Activated CD4-positive, alpha-beta T cell treated with anti-CD3 and anti-CD28 coated beads, Interleukin-2, amount 10 ng/mL, durations not matched to agents 24 days and 14 days (primary cell): ENCODE results near the gene PLCD1. TPM values are rescaled to one million over a fixed set of nuclear protein-coding genes. Genes with fewer than 3 reads are reported as not detected.
"Not testable (repeated sequence)": the region's sequence is repeated elsewhere in the genome, so short reads cannot be mapped to it uniquely, and the experiment has no call there.

ENCODE experiments used
- DNase-seq: peaks from one replicate; pipeline ENCODE4 v3.0.0; 2022
- H3K27ac Mint-ChIP-seq: one replicate; pipeline ENCODE4 v1.8.0; 2022; ENCODE audit warnings: mild to moderate bottlenecking, mixed read lengths
- H3K27me3 Mint-ChIP-seq: one replicate; pipeline ENCODE4 v1.8.0; 2022; ENCODE audit warnings: mixed read lengths
- H3K36me3 Mint-ChIP-seq: one replicate; pipeline ENCODE4 v1.8.0; 2022; ENCODE audit warnings: low read depth, mild to moderate bottlenecking, mixed read lengths
- H3K4me1 Mint-ChIP-seq: one replicate; pipeline ENCODE4 v1.8.0; 2021; ENCODE audit warnings: mixed read lengths
- H3K4me3 Mint-ChIP-seq: one replicate; pipeline ENCODE4 v1.8.0; 2022; ENCODE audit warnings: mild to moderate bottlenecking, moderate library complexity, mixed read lengths
- H3K9me3 Mint-ChIP-seq: one replicate; pipeline ENCODE4 v1.8.0; 2021; ENCODE audit warnings: mixed read lengths
- intact Hi-C: fragments of 100-400 bp; cut with micrococcal nuclease; formaldehyde crosslinking; loops from one replicate; pipeline ENCODE4 v1.15.1; 2023
- total RNA-seq: library from RNA; stranded (reverse); gene quantifications from 2 replicates; pipeline ENCODE4 v1.2.3, GENCODE V29; 2022

The PLCD1 gene
- total RNA-seq, 1 donor from 2014 or later: 4.2 TPM

DNA sequence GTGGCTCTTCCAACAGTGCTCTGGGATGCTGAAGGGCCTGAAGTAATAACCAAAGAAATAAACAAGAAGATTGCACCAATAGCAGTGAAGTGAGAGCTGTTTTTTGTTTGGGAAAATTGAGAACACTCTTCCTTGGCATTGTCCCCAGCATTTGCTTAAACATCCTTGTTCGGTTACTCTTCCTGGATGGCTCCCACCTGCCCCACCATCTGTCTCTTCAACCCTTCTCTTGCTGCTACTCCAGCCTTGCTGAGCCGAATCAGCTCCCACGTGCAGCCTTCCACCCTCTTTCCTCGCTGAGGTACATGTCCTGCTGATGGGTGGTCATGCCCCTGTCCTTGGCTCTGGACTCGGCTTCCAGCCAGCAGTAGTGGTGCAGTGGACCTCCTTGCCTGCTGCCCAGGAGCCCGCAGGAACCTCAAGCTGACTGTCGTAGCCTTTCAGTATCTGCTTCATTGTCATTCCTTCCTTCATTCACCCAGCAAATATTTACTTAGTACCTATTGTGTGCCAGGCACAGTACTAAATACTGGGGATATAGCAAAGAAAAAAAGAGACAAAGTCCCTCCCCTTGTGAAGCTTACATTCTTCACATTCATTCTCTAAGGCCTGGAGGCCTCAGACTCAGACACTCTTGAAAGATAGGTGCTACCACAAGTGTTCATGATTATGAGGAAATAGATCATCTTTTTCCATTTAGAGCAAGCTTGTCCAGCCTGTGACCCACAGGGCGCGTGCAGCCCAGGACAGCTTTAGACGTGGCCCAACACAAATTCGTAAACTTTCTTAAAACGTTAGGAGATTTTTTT, 56.0 kb downstream of the PLCD1 start:
- H3K27me3 Mint-ChIP-seq: no peaks in the 10 kb centered on the region
- peaks cover 4% of the 10 kb centered on the region for H3K4me1 Mint-ChIP-seq
- H3K36me3 Mint-ChIP-seq: no peaks in the 10 kb centered on the region
- H3K4me3 Mint-ChIP-seq: no peak overlapping the region
- no peak for DNase-seq
- intact Hi-C loops: loop anchor here (1.0 to 10.0 kb wide), 3 partner anchors 30 to 511 kb away; partner anchors contain the start of gene XYLB
- H3K9me3 Mint-ChIP-seq: no peaks in the 10 kb centered on the region
- H3K27ac Mint-ChIP-seq: no peak overlapping the region

DNA sequence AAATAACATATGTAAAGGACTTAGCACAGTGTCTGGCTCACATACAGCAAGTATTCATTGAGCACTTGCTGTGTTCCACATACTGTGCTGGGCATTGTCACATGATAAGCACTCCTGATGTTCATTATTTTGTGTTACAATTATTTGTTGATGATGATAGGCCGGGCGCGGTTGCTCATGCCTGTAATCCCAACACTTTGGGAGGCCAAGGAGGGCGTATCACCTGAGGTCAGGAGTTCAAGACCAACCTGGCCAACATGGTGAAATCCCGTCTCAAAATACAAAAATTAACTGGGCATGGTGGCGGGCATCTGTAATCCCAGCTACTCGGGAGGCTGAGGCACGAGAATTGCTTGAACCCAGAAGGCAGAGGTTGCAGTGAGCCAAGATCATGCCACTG, 57.4 kb downstream of the PLCD1 start:
- not testable (repeated sequence) for H3K27ac Mint-ChIP-seq, H3K4me3 Mint-ChIP-seq, H3K9me3 Mint-ChIP-seq, DNase-seq, H3K36me3 Mint-ChIP-seq, H3K27me3 Mint-ChIP-seq, H3K4me1 Mint-ChIP-seq
- intact Hi-C loops: loop anchor here (5.0 to 10.0 kb wide), 2 partner anchors 375 to 513 kb away; partner anchors contain the start of gene XYLB

DNA sequence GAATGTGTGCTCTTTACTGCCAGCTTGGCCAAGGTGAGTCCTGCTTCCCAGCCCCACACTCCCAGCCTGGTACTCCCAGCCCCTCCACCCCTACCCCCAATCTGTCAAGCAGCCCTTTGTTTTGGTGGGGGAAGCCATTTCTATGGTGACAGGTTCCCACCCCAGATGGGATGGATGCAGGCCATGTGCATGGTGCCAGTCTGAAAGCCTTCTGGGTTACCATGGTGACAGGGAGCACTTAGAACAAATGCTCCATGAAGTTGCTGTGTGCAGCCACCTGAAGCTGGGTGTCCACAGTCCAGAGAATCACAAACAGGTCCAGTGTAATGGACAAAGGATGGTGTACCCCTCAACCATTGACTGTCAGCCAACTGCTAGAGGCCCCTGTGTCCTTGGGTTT, 58.0 kb downstream of the PLCD1 start:
- DNase-seq: no peak
- Mint-ChIP-seq H3K36me3 (no peaks in the 10 kb centered on the region), H3K4me3 (no peak overlapping the region), H3K4me1 (peaks cover 4% of the 10 kb centered on the region), H3K9me3 (no peaks in the 10 kb centered on the region), H3K27me3 (no peaks in the 10 kb centered on the region), H3K27ac (no peak overlapping the region)
- intact Hi-C loops: loop anchor here (5.0 to 10.0 kb wide), 2 partner anchors 376 to 513 kb away; partner anchors contain the start of gene XYLB

DNA sequence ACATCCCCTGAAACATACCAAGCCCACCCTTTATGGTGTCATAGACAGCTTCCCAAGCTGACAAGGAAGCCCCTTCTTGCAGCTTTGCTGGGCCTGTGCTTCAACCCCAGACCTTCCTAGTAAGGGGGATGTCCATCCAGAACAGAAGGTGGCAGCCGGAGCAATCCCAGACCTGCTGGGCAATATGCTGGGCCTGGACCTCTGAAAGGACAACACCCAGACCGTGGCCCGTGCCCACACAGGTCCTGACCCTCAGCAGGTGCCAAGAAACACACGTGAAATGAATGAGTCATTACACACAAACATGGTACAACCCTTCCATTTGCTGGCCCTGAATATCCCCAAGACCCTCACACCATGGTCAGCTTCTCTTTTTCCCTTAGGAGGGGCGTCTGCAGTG, 58.6 kb downstream of the PLCD1 start:
- H3K9me3 Mint-ChIP-seq: no peaks in the 10 kb centered on the region
- intact Hi-C loops: loop anchor here (5.0 to 10.0 kb wide), 2 partner anchors 376 to 514 kb away; partner anchors contain the start of gene XYLB
- no peak overlapping the region for H3K27ac Mint-ChIP-seq
- H3K4me3 Mint-ChIP-seq: no peak overlapping the region
- H3K27me3 Mint-ChIP-seq: no peaks in the 10 kb centered on the region
- peaks cover 4% of the 10 kb centered on the region for H3K4me1 Mint-ChIP-seq
- H3K36me3 Mint-ChIP-seq: no peaks in the 10 kb centered on the region
- DNase-seq: no peak

DNA sequence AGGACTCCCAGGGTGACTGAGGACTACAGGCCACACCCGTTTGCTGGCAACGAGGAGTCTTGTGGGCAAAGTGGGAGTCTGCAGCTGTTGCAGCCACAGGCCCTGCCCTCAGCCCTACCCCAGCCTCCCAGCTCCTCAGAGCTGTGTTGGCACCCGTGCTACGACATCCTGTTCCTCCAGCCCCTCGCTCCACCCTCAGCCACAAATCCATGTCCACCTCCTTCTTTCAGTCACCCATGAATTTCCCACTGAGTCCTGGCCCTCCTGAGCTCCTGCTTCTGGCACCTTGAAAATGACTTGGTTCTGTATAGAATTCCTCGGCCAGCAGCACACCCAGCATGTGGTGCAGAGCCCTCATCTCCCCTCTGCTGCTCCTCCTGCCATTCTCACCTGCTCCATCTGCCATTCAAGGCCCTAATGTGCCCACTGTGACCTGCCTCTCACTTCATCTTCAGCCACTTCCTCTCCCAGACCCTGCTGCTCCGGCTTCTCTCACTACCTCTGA, 59.8 kb downstream of the PLCD1 start:
- intact Hi-C loops: loop anchor here (5.0 to 10.0 kb wide), 2 partner anchors 378 to 515 kb away; partner anchors contain the start of gene XYLB
- no peaks in the 10 kb centered on the region for H3K9me3 Mint-ChIP-seq
- no peak overlapping the region for H3K27ac Mint-ChIP-seq
- peaks cover 2% of the 10 kb centered on the region for H3K27me3 Mint-ChIP-seq
- no peak overlapping the region for H3K4me3 Mint-ChIP-seq
- H3K4me1 Mint-ChIP-seq: peaks cover under 1% of the 10 kb centered on the region
- no peak for DNase-seq
- H3K36me3 Mint-ChIP-seq: no peaks in the 10 kb centered on the region

DNA sequence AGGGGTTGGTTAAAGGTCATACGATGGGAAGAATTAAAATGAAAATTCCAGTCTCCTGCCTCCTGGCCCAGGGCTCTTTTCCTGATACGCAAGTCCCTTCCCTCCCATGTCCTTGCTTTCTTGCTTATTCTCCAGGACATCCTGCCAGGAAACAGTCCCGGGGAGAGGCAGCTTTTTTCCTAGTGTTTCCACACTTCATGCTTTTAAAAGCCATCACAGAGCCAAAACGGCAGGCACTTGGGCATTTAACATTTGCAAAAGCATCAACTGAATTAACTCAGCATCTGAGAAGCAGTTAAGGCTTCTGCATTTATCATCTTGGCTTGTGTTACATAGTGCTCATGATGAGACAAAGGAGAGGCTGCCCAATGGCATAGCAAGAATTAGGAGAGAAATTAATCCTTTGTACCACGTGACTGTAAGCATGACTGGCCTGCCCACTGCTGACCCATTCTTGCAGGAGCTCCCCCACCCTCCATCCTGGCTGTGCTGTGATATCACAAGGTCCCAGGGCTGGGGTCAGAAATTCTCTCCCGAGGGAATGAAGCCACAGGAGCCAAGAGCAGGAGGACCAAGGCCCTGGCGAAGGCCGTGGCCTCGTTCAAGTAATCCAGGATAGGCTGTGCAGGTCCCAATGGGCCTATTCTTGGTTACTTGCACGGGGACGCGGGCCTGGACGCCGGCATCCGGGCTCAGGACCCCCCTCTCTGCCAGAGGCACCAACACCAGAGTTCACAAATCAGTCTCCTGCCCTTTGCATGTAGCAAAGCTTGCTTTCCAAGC, 60.4 kb downstream of the PLCD1 start:
- Mint-ChIP-seq H3K9me3 (no peaks in the 10 kb centered on the region), H3K4me3 (no peak overlapping the region), H3K36me3 (no peaks in the 10 kb centered on the region), H3K27me3 (peaks cover 2% of the 10 kb centered on the region), H3K27ac (no peak overlapping the region), H3K4me1 (no peaks in the 10 kb centered on the region)
- intact Hi-C loops: no loop called here
- DNase-seq: no peak

DNA sequence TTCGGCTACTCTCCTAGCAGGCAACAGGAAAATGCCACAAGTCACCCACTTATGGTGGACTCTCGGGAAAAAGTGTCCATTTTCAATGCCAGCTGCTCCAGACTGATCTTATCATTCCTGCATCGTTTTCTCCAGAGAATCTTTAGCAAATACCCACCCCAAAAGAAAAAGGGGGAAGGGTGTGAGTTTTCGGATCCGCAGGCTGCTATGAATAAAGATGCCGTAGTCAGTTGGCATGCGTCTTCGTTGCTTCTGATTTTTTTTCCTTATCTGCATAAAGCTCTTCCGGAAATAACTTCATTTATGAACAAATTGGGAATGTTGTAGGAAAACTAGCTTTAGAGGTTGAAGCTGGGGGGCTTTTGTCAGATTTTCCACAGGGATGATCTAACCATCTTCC, 61.2 kb downstream of the PLCD1 start:
- DNase-seq: no peak
- no peaks in the 10 kb centered on the region for H3K9me3 Mint-ChIP-seq
- no peaks in the 10 kb centered on the region for H3K4me1 Mint-ChIP-seq
- peak overlapping the region; percentile 25 for H3K27ac Mint-ChIP-seq
- peaks cover 2% of the 10 kb centered on the region for H3K27me3 Mint-ChIP-seq
- intact Hi-C loops: no loop called here
- no peaks in the 10 kb centered on the region for H3K36me3 Mint-ChIP-seq
- no peak overlapping the region for H3K4me3 Mint-ChIP-seq

DNA sequence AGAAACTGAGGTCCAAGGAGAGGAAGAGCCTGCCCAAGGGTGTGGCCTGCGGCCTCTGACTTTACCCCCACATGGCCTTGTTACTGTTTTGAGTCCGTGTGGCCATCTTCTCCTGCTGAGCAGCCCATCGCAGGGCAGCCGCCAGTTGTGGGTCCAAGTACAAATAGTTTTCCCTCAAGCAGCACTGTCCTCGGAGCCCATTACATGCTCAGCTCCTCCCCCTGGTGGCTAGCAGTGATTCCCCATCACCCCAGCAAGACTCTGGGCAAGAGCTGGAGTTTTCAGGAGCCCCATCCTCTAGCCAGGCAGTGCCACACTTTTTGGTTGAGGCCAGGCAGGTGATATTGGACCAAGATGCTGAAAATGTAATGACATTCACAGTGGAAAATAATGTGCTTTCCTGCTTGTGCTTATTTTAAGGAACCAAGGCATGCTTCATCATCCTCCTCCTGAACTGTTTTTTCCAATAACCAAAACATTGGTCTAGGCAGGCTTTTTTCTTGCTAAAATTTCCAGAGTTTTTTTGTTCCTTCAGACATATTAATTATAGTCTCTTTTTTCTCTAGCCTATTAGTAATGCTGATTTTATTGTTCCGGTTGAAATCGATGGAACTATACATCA, 62.1 kb downstream of the PLCD1 start:
- Mint-ChIP-seq H3K9me3 (no peaks in the 10 kb centered on the region), H3K4me1 (no peaks in the 10 kb centered on the region), H3K27ac (no peak overlapping the region), H3K4me3 (no peak overlapping the region), H3K27me3 (peaks cover 2% of the 10 kb centered on the region), H3K36me3 (no peaks in the 10 kb centered on the region)
- DNase-seq: peak; percentile 90
- intact Hi-C loops: loop anchor here (1.0 kb wide), 1 partner anchor 112 kb away; no protein-coding TSS in a partner anchor

DNA sequence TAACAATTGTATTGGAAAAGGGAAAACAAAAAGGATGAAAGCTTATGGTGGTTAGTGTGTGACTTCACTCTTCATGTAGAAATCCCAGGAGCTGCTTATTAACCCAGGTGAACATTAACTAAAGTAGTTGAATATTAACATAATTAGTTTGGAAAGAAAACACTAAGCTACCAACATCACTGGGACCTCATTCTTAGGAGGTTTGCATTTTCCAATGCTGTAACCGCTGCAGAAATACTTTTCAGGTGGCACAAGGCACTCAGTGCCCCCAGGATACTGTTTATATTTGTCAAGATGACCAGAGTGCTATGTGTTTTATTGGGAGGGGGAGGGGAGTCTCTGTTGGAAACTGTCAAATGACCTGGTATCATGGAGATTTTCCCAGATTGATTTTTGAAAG, 64.7 kb downstream of the PLCD1 start:
- Mint-ChIP-seq H3K27ac (no peak overlapping the region), H3K4me1 (no peaks in the 10 kb centered on the region), H3K36me3 (no peaks in the 10 kb centered on the region), H3K4me3 (no peak overlapping the region), H3K27me3 (peaks cover 2% of the 10 kb centered on the region), H3K9me3 (no peaks in the 10 kb centered on the region)
- DNase-seq: no peak
- intact Hi-C loops: no loop called here

DNA sequence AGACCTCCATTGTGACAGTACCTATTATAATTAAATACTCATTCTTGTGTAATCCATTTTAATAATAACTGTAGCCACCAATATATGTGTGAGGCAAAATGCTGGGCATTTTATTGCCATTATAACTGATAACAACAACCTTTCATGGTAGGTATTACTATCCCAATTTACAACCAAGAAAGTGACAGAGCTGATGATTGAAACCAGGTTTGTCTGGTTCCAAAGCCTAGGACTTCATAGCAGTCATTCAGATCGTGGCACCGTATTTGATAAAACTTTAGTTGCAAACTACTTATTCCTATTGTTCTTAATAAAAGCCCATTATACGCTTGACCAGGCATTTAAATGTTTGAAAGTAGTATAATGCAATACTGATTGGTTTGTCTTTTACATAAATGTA, 65.3 kb downstream of the PLCD1 start:
- intact Hi-C loops: no loop called here
- Mint-ChIP-seq H3K9me3 (no peaks in the 10 kb centered on the region), H3K36me3 (no peaks in the 10 kb centered on the region), H3K4me1 (no peaks in the 10 kb centered on the region), H3K27me3 (peaks cover 2% of the 10 kb centered on the region), H3K27ac (no peak overlapping the region), H3K4me3 (no peak overlapping the region)
- DNase-seq: no peak

DNA sequence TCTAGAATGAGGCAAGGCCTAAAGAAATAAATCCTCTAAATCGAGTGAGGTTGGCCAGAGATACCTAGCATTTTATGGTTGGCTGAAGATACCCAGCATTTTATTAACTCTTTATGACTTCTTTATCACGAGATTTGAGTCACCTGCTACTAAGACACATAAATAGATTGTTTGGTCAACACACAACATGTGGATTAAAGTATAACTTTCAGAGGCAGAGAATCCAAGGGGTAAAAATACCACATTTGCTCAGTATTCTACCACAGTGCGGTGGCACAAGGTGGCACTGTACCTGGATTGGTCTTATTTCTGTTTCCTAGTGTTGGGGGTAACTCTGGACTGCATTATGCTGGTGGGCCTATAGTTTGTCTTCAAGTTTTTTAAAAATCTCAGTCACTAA, 65.8 kb downstream of the PLCD1 start:
- H3K4me1 Mint-ChIP-seq: no peaks in the 10 kb centered on the region
- H3K27ac Mint-ChIP-seq: no peak overlapping the region
- no peak for DNase-seq
- intact Hi-C loops: no loop called here
- H3K9me3 Mint-ChIP-seq: no peaks in the 10 kb centered on the region
- H3K27me3 Mint-ChIP-seq: peaks cover 2% of the 10 kb centered on the region
- H3K36me3 Mint-ChIP-seq: no peaks in the 10 kb centered on the region
- no peak overlapping the region for H3K4me3 Mint-ChIP-seq

DNA sequence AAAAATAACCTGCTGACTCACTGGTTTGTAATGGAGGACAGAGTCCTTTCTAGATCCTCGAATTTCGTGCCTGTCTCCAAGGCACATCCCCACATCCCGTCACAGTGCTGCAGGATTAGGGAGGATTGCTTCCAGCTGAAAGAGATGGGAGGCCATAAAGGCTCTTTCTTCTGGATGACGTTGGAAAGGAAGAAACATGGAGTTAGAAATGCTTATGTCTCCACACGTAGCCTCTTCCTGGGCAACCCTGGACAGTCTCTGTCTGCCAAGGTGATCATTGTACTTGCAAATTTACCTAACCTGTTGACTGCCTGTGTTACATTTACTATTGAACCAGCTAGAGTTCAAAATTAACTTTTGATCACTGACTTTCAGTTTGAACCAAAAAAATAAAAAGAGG, 66.4 kb downstream of the PLCD1 start:
- Mint-ChIP-seq H3K27ac (no peak overlapping the region), H3K4me3 (no peak overlapping the region), H3K9me3 (no peaks in the 10 kb centered on the region), H3K36me3 (no peaks in the 10 kb centered on the region), H3K27me3 (peaks cover 2% of the 10 kb centered on the region), H3K4me1 (no peaks in the 10 kb centered on the region)
- intact Hi-C loops: no loop called here
- no peak for DNase-seq

DNA sequence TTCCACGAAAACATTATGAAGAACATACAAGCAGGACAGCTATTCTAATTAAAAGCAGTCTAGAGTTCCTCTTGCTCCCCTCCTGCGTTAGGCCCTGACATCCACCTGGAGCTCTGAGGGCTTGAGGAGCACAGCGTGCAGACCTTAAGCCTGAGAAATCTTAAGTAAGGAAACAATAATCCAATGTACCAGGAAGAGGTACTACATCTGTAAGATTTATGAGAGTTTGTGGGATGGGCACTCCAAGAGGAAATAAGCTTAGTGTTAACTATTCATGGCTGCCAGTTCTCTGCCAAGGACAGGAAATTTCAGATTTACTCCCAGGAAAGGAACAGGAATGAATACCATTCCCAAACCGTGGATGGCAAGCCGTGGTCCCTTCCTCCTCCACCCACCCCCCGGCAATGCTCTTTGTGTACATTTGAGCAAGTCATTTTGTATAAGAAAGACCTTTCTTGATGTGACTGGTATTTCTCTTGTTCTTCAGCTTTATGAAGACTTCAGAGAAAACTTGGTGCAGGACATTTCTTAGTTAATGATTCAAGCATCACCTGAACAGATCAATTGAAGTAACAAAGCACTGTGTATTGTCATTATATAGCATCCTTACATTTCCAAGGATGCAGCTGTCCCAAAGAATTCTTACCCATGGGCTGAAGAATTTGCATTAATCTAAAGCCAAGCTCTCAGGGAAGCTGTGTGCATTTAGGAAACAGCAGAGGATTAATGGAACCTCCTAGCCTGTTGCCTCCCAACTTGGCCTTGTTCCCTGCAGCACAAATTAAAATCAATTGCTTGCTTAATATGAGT, 67.6 kb downstream of the PLCD1 start:
- intact Hi-C loops: no loop called here
- no peaks in the 10 kb centered on the region for H3K9me3 Mint-ChIP-seq
- no peak for DNase-seq
- H3K4me3 Mint-ChIP-seq: no peak overlapping the region
- no peaks in the 10 kb centered on the region for H3K36me3 Mint-ChIP-seq
- H3K4me1 Mint-ChIP-seq: peaks cover 8% of the 10 kb centered on the region
- H3K27me3 Mint-ChIP-seq: peaks cover 2% of the 10 kb centered on the region
- no peak overlapping the region for H3K27ac Mint-ChIP-seq
